Heart left ventricle (tissue), 16 donors: Measurements from ENCODE around the gene EZH1. TPM values are rescaled to one million over a fixed set of nuclear protein-coding genes. Genes with fewer than 3 reads are reported as not detected.
A peak's percentile ranks its signal among the peaks of the same experiment; 100 is the strongest.

ENCODE experiments used
- ATAC-seq, 4 donors: fragments of 200-7000 bp; cut with Tn5 transposase; one replicate each; pipeline ENCODE4 v1.9.1; 2020 to 2022; ENCODE audit warnings: moderate library complexity in 4 of 4, mild to moderate bottlenecking in 3 of 4, moderate number of reproducible peaks in 1 of 4
- DNase-seq, 5 donors: peaks; one replicate each; pipeline ENCODE4 v3.0.0-alpha.2; 2020
- H3K27ac ChIP-seq, 12 donors: fragments of 200-600 bp; sonication (generic) in 4 of 12; one replicate each; pipeline versions ENCODE4 v1.5.0 to v1.8.0; 2016 to 2022; ENCODE audit warnings: mild to moderate bottlenecking in 2 of 12
- H3K27me3 ChIP-seq, 9 donors: fragments of 200-600 bp; sonication (generic) in 2 of 9; one replicate each; pipeline versions ENCODE4 v1.5.1 to v1.8.0; 2016 to 2022; ENCODE audit warnings: mild to moderate bottlenecking in 3 of 9
- H3K36me3 ChIP-seq, 9 donors: fragments of 200-600 bp; sonication (generic) in 2 of 9; one replicate each; pipeline versions ENCODE4 v1.5.0 to v1.8.0; 2018 to 2022; ENCODE audit warnings: mild to moderate bottlenecking in 2 of 9
- H3K4me1 ChIP-seq, 12 donors: fragments of 200-600 bp; sonication (generic) in 4 of 12; one replicate each; pipeline versions ENCODE4 v1.5.0 to v1.8.0; 2016 to 2022; ENCODE audit warnings: mild to moderate bottlenecking in 3 of 12
- H3K4me3 ChIP-seq, 12 donors: fragments of 200-600 bp; sonication (generic) in 4 of 12; one replicate each; pipeline versions ENCODE4 v1.5.0 to v1.8.0; 2017 to 2022; ENCODE audit warnings: mild to moderate bottlenecking in 9 of 12, moderate library complexity in 4 of 12
- H3K9me3 ChIP-seq, 12 donors: fragments of 200-600 bp; sonication (generic) in 4 of 12; one replicate each; pipeline versions ENCODE4 v1.5.0 to v1.8.0; 2016 to 2022; ENCODE audit warnings: mild to moderate bottlenecking in 1 of 12
- POLR2A ChIP-seq, 2 donors: fragments of 450-650 bp; IDR thresholded peaks; one replicate each; pipeline ENCODE4 v1.6.1; 2017; ENCODE audit warnings: antibody characterized with exemption in 2 of 2, mild to moderate bottlenecking in 2 of 2, moderate library complexity in 2 of 2
- WGBS, 4 donors: extraction: QIAGEN DNeasy Blood & Tissue Kit in 2 of 4; methylation state at CpG; one replicate each; pipeline versions ENCODE4 v1.1.5 to v1.1.7; 2013 to 2018; 5-methylcytosine and 5-hydroxymethylcytosine counted together
- intact Hi-C, 10 donors: fragments of 100-400 bp; cut with DNase I; formaldehyde crosslinking; loops; one replicate each; pipeline versions ENCODE4 v1.11.1 to v1.14.2; 2022
- polyA plus RNA-seq, 2 donors: library from polyadenylated mRNA; stranded (reverse); fragments of 200-250 nt; gene quantifications; one replicate each; pipeline ENCODE4 v1.2.3, GENCODE V29; 2013
- total RNA-seq, 9 donors: library from RNA; depleted of rRNA in 2 of 9; stranded (reverse); fragments of >200 nt in 2 of 9; fragmentation: NEBNext Ultra II Directional in 3 of 9; extraction: Animal tissue kit (Norgen Biotek cat#: 25700) in 3 of 9; gene quantifications; one replicate each; pipeline versions ENCODE4 v1.1.0 to v1.2.4, GENCODE V29; 2016 to 2023
- TF ChIP-seq, protein P1 (sequence below), 12 donors: fragments of 200-600 bp; sonication (generic) in 4 of 12; IDR thresholded peaks; one replicate each; pipeline versions ENCODE4 v1.5.0 to v1.8.0; 2018 to 2022; ENCODE audit warnings: antibody characterized with exemption in 12 of 12, mild to moderate bottlenecking in 5 of 12
- donor health status: ischemic (EF 13 %, LVEDD 7.1; RV severe dilation, severe dysfunction).
- donor health status: healthy with polysubstance abuse.
- donor health status: DM: no; HTN: yes; CAD: no.
- donor health status: DM: no; HTN: no; CAD: no.
- donor health status: ischemic (EF 25% LVEDD 6.9; RV normal size, moderate dysfunction).
- donor health status: ischemic (EF 25% LVEDD 5.7; RV mildly dilated, moderate dysfunction).
- donor health status: healthy.
- donor health status: DM: yes; HTN: yes; CAD: no.
- donor health status: ischemic (EF 35%, LVEDD 5.7; RV mildly dilated, moderate dysfunction).
- donor health status: nonischemic (EF 11% LVEDD 7.7; RV severe dilation, severe dysfunction).
- donor health status: DM: yes; HTN: yes; CAD: no.
- donor health status: PGD.
- donor health status: ischemic (EF 29% LVEDD 5.4; RV normal size, mild dysfunction).
- donor health status: nonischemic (EF 23%, LVEDD 6.1; RV moderate dilation, normal function).

EZH1 gene
- total and polyA plus RNA-seq, 11 donors, result 18.8 to 50.2 (median 40.7) TPM

DNA sequence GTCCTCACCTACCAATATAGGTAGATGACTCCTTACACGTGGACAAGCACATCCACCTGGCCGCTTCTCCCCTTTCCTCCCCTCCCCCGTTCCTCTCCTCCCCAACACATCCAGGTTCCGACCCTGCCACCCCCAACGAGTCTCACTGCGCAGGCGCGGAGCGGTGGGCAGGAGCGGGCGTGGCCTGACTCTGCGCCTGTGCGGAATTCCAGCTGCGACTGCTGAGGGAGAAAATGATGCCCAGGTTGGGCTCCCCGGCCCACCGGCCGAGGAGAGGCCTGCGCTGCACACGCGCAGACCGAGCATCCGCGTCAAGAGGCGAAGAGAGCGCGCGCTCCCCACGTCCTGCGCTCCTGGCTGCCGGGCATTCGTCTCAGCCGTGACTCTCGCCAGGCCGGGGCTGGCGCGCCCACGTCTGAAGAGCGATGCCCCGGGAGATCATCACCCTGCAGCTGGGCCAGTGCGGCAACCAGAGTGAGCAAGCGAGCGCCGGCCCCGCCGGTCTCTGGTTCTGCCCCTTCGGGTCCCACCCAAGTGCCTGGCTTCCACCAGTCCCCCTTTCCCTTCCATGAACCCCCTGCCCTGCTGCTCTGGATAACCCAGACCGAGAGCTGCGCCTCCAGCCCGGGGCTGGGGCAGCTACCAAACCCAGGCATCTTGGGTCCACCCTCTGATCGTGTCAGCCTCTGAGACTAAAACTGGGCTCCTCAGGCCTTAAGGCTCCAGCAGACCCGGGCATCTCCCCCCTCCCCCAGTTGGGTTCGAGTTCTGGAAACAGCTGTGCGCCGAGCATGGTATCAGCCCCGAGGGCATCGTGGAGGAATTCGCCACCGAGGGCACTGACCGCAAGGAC, 85.5 kb downstream of the EZH1 start, which contains the start of gene TUBG2:
Gene TUBG2 (plus strand): TSS at position 206 of the 853 bp plus-strand sequence. CDS start 220 bp downstream, at position 426.
- ATAC-seq, result peak; percentile 89 to 97 (median 95)
- no peaks in the 10 kb centered on the region for H3K27me3 ChIP-seq
- DNase-seq, result peak; percentile 89 to 94 (median 92)
- peak in 1 of 2 donors; percentile 77 for TF ChIP-seq POLR2A (IDR thresholded peaks at IDR 0.05)
- TF ChIP-seq, protein P1, sequence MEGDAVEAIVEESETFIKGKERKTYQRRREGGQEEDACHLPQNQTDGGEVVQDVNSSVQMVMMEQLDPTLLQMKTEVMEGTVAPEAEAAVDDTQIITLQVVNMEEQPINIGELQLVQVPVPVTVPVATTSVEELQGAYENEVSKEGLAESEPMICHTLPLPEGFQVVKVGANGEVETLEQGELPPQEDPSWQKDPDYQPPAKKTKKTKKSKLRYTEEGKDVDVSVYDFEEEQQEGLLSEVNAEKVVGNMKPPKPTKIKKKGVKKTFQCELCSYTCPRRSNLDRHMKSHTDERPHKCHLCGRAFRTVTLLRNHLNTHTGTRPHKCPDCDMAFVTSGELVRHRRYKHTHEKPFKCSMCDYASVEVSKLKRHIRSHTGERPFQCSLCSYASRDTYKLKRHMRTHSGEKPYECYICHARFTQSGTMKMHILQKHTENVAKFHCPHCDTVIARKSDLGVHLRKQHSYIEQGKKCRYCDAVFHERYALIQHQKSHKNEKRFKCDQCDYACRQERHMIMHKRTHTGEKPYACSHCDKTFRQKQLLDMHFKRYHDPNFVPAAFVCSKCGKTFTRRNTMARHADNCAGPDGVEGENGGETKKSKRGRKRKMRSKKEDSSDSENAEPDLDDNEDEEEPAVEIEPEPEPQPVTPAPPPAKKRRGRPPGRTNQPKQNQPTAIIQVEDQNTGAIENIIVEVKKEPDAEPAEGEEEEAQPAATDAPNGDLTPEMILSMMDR (IDR thresholded peaks at IDR 0.05), result peak in 1 of 12 donors; percentile 10
- H3K27ac ChIP-seq, result peak within 1 kb of the TSS in 11 of 12 donors; percentile 65 to 88 (median 80)
- intact Hi-C loops, result loop anchor here in 3 of 10 donors (5.0 kb wide), 2 partner anchors 37 to 42 kb away; no protein-coding TSS in a partner anchor
- 2 to 4% (median 2%) methylated on average over 30 to 59 of the region's 59 CpGs for WGBS, 4 donors
- no peaks in the 10 kb centered on the region for H3K9me3 ChIP-seq
- peak within 1 kb of the TSS; percentile 54 to 94 (median 74) for H3K4me3 ChIP-seq
- H3K36me3 ChIP-seq, result peaks cover 0 to 33% (median 12%) of the 10 kb centered on the region in 9 donors
- peaks cover 0 to 26% (median 9%) of the 10 kb centered on the region in 12 donors for H3K4me1 ChIP-seq

DNA sequence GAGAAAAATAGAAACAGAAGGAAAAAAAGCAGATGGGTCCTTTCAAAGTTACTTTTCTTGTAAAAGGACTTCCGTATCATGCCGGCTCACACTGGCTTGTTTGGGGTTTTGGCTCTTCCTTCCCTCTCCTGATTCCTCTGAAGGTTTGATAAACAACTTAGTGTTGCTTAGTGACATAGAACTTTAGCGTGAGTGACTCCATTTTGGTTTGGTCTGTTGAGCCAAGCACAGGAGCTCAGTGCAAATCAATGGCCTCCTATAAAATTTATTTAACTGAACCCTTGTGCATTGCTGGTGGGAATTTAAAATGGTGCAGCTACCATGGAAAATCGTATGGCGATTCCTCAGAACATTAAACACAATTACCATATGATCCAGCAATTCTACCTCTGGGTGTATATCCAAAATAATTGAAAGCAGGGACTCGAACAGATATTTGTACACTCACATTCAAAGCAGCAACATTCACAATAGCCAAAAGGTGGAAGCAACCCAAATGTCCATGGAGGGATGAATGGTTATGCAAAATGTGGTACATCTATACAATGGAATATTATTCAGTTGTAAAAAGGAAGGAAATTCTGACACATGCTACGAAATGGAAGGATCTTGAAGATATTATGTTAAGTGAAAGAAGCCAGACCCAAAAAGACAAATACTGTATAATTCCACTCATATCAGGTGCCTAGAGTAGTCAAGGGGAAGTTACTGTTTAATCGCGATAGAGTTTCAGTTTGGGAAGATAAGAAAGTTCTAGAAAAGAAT, 86.8 kb downstream of the EZH1 start:
- TF ChIP-seq, protein P1 (IDR thresholded peaks at IDR 0.05), result no peak
- H3K27ac ChIP-seq, result no peak overlapping the region
- no peak overlapping the region for H3K4me3 ChIP-seq
- intact Hi-C loops, result loop anchor here in 3 of 10 donors (5.0 kb wide), 2 partner anchors 36 to 41 kb away; no protein-coding TSS in a partner anchor
- no peak for ATAC-seq
- H3K4me1 ChIP-seq, result peaks cover 0 to 38% (median 17%) of the 10 kb centered on the region in 12 donors
- peaks cover 0 to 20% (median 4%) of the 10 kb centered on the region in 9 donors for H3K36me3 ChIP-seq
- H3K9me3 ChIP-seq, result no peaks in the 10 kb centered on the region
- 85 to 90% (median 89%) methylated on average over 9 of the region's 9 CpGs for WGBS, 4 donors
- peaks cover 0 to 8% (median 0%) of the 10 kb centered on the region in 9 donors for H3K27me3 ChIP-seq
- DNase-seq, result no peak

DNA sequence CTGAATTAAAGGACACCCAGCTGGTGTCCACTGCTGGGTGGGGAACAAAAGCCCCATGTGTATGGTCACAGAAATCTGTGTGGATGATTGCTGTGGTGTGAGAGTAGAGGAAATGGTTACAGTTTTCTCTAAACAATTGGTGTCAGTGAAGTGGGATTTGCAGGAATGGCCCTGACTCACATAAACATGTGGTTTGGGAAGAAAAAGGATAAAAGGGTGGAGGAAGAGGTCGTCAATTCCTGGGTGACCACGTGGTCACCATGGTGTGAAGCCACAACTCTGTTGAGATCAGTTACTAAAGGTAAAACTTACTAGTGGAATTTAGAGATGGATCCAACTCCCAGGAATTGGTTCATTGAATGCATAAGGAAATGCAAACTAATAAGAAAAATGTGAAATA, 89.3 kb downstream of the EZH1 start:
- H3K27me3 ChIP-seq, result peaks cover 0 to 8% (median 0%) of the 10 kb centered on the region in 9 donors
- TF ChIP-seq, protein P1 (IDR thresholded peaks at IDR 0.05), result no peak
- TF ChIP-seq POLR2A (IDR thresholded peaks at IDR 0.05), result no peak
- WGBS, 4 donors, result 69 to 83% (median 79%) methylated on average over 2 of the region's 2 CpGs

More for the DNA sequence above, 89.3 kb downstream of the EZH1 start:
- Histone ChIP-seq H3K27ac (no peak overlapping the region), H3K36me3 (no peaks in the 10 kb centered on the region), H3K9me3 (no peaks in the 10 kb centered on the region), H3K4me1 (peaks cover 0 to 31% (median 17%) of the 10 kb centered on the region in 12 donors), H3K4me3 (no peak overlapping the region)
- ATAC-seq (no peak), DNase-seq (no peak)
- intact Hi-C loops, result loop anchor here in 3 of 10 donors (5.0 kb wide), 2 partner anchors 33 to 38 kb away; no protein-coding TSS in a partner anchor
